ENCODE results near the gene MAMDC2.

Gene MAMDC2

DNA sequence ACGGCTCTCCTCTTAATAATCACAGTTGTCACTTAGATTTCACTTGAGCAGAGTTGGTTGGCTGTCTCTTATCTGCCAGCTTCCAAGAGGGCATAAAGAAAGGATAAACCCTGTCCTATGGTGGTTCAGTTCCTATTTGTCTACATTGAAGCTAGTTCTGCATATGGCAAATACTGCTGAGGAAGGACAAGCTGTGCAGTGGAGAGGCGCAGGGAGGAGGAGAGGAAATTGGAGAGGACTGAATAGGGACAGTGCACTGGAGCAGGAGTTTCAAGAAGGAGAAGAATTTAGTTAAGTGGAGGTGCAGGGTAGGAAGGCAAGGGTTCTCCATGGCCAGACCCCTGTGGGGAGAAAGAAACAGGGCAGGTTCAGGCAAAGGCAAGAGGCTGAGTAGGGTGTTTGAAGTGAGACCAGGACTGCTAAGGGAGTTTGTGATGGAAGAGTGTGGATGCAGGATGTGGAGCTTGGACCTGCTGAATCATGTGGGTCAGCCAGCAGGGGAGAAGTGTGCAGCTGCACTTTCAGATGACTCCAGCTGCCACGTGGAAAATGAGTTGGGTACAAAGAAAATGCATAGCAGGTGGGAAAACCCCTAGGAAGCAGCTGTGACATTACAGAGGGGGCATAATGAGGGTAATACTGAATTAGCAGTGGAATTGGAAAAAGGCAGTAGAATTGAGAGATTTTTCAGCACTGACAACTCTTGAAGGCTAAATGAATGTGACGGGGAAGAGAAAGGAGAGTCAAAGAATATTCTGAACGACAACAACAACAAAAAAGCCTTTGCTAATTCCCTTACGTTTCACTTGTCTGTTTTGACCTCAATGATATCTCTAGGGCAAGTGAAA lies 66.8 kb downstream of the MAMDC2 start:
- peak; percentile 21 for DNase-seq

DNA sequence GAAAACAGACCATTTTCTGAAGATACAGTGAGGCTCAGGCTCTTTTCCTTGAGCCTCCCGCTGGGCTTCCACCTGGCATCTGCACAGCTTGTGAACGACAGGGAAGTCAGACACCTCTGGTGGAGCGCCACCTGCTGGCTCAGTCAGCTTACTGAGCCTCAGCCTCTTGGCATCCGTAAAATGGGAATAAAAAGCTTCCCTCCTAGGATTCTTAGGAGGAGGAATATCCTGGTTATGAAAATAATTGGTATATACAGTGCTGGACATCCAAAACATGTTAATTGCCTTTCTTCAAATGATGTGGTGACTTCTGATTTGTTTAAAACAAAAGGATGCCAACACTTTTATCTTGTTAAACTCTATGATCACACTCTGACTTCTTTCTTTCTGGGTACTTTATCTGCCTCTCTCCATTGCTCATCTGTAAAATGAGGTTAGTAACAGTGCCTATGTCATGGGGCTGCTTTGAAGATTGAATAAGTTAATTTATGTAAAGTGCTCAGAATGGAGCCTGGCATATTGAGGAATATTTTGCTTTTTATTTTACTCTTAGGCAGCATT lies 67.5 kb downstream of the MAMDC2 start:
- DNase-seq = peak; percentile 78

DNA sequence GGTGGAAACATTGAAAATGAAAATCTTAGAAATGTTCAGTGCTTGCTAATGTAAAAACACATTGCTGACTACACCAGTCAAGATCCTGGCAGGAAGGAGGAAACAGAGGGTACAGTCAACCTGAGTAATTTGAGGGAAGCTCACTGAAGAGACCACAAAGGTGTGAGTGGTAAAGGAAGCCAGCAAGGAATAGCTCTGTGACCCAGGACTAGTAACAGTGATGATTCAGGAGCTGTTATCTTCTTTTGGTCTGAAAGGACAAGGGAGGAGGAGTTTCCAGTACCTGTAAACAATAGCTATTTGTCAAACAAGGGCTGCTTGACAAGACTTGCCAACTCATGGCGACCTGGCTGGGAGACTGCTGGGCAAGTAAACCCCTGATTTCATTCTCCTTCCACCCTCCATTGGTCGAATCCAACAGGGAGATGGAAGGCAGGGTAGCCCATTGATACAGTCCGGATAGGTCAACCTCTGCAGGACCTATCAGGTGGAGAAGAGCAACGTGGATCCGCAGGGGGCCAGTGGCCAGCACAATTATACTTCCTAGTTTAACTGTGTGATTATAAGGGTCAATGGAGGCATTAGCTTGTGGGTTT lies 68.1 kb downstream of the MAMDC2 start:
- DNase-seq = no peak

DNA sequence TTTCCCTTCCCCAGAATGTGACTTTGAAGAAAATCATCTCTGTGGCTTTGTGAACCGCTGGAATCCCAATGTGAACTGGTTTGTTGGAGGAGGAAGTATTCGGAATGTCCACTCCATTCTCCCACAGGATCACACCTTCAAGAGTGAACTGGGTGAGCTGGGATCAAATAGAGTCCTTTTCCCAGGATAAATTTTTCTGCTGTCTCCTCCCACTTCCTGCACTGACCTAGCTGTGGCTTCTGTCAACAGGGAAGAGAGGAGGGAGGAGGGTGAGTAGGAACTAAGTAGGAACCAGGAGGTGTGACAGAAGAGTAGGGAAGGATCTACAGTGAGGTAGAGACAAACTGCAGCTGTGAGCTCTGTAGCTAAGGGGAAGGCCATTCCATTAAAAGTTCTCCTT lies 69.3 kb downstream of the MAMDC2 start:
- DNase-seq = no peak

DNA sequence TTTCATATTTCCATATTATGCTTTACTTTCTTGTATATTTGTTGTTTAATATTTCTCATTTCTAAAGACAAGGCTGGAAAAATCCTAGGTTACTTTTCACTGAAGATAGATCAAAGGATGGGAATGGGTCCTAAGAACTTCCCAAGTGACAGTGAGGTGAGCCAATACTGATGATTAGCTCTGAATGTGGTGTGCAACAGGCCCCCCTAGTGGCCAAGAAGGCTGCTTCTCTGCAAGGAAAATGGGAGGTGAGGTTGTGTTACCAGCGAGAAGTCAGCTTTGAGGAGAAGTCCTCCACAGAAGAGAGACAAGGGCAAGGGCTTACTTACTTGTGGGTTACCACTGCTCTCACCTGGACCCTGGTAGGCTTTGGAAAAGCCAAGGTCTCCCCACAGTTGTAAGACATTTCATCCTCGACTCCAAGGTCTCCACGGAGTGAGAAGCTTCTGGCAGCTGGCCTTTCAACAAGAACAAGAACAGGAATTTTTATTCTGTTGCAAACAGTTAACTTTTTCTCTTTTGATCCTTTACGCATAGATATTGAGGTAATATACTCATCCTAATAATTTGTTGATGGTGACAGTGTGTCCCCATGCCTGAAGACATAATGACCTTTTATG lies 69.9 kb downstream of the MAMDC2 start:
- DNase-seq = peak; percentile 57

DNA sequence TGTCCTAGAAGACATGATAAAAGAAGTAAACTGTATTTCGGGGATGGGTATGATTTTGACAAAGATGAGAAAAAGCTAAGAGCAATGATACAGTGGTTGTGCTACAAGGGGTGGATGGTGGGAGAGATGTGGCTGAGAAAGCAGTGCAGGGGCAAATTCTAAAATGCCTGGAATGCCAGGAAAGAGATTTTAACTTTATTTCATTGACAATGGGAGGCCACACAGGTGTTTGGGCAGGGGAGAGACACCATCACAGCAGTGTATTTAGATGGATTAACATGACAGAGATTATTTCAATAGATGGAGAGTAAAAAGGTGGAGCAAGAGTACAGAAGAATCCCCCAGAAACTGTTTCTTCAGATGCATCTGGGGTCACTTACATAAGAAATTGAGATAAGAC lies 71.2 kb downstream of the MAMDC2 start:
- no peak for DNase-seq

DNA sequence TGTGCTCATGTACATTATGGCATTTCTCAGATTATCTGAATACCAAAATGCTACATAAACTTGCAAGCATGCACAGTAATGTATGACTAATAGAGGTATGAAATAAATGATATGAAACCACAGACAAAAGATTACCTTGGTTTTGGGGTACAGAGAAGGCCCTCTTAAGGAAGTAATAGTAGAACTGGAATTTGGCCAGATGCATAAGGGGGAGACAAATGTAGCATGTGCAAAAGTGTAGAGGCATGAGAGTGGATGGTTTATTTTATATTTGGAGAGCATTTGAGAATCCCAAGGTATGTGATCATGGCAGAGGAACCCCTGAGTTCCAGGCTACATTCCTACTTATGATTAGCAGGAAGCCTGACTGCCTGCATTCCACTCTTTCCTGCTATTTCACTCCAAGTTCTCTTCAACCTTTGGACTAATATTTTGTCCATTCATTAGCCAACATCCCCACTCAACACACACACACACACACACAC lies 74.2 kb downstream of the MAMDC2 start:
- no peak for DNase-seq

DNA sequence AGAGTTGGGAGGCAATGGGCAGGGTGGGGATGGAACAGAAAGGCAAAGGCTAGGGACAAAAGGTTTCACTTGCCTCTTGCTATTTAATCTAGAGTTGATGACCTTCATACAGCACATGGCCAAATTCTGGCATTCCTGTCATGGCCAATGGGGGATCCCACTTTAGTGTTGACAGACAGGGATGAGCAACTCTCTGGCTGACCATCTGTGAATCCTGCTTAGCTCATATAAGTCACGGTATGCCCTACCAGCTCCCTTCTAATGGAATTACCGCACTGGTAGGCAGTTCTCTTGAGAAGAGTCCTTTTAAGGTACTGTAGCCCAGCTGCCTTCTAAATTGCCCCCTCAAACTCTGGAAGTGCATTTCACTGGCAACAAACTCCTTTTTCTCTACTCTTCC lies 76.1 kb downstream of the MAMDC2 start:
- DNase-seq = no peak

DNA sequence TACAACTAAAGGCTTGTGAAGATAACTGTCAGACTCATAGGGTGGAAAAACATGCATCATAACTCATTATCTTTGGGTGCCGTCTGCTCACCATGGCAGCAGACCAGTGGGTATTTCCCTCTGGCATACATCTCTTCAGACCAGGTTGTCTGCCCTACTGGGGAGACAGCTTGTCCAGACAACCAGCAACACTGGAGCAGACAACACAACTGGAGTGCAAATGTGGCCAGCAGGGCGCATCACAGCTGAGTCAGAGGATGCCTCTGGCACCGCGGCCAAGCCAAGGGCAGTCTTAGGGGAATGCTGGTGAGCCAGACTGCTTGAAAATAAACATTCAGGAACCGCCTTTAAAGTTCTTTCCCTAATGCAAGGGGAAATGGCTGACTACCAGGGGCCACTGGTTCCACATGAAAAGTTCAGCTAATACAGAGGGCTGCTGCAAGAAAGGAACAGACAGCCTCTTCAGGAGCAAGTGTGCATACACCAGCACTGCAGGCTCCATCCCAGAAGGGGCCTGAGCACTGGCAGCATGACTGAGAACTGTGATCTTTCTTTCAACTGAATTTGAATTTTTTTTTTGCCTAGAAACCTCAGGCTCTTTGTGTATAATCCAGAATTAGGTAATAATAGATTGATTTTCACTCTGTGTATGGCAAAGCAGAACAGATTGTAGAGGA lies 77.3 kb downstream of the MAMDC2 start:
- no peak for DNase-seq

DNA sequence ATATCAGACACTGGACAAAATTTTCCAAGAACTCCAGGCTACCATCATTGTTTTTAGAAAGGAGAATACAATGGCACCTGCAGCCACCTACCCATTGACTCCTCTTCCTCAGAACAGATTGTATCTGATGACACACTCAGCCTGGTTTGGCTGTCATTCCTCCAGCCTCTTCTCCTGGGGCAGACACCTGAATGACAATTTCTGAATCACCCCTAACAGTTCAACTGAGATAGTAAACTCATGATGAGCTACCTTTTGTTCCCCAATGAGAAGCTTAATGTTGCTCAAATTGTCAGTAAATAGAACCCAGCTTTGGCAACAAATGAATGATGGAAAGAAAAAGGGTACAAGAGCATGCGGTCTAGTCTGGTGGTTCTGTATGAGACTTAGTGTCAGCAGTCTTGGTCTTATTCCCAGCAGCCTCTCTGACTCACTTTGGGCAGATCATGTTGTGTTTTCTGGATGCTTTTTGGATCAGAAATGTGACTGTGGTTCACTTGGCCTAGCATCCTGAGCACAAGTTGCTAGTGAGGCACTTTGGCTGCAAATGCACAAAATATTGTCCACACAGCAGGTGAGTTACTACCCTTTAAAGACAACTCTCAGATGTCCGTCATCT lies 78.3 kb downstream of the MAMDC2 start:
- DNase-seq = no peak

DNA sequence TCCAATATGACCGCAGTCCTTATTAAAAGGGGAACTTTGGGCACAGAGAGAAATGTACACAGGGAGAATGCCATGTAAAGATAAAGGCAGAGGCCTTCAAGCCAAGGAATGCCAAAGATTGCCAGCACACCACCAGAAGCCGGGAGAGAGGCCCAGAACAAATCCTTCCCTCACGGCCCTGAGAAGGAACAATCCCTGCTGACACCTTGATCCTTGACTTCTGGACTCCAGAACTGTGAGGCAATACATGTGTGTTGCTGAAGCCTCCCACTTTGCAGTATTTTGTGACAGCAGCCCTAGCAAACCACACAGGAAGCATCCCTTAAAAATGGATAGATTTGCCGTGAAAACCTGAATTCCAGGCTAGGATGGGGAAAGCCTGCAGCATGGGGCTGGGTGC lies 80.0 kb downstream of the MAMDC2 start:
- DNase-seq = no peak

DNA sequence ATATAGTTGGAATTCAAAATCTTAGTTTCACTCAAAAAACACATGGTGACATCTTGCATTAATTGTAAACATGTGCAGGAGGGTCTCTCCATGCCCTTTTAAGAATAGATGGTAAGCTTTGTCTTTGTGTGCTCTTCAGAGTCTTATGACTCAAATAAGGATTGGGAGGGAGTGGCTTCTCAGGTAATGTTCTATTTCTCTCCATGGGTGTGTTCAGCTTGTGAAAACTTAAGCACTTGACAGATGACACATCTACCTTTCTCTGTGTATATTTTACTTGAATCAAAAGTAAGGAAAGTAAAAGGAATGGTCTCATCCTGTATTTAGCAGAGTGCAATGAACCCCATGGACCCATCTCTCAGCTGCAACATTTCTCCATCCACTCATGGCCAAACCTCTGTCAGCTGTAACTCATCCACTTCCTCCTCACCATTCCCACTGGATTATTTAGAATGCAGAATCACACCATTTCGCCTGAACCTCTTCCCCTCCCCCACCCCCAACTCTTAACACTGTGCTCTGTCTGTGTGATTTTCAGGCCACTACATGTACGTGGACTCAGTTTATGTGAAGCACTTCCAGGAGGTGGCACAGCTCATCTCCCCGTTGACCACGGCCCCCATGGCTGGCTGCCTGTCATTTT lies 82.1 kb downstream of the MAMDC2 start:
- no peak for DNase-seq

DNA sequence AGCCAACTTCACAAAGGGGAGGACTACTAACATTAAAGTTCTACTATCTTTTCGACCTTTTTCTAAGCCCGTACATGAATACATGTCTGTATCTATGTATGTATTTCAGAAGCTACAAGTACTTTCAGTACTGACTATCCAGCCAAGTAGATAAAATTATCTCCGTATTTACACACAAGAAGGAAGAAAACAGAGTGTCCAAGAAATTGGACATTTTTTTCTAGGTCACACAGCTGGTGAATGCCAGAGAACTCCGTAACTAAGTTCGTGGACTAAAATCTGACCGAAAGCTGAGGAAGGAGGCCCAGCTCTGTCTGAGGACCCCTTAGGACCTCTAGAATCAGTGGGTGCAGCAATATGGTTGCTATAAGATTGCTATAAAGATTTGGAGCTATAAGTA lies 83.4 kb downstream of the MAMDC2 start:
- DNase-seq = no peak

DNA sequence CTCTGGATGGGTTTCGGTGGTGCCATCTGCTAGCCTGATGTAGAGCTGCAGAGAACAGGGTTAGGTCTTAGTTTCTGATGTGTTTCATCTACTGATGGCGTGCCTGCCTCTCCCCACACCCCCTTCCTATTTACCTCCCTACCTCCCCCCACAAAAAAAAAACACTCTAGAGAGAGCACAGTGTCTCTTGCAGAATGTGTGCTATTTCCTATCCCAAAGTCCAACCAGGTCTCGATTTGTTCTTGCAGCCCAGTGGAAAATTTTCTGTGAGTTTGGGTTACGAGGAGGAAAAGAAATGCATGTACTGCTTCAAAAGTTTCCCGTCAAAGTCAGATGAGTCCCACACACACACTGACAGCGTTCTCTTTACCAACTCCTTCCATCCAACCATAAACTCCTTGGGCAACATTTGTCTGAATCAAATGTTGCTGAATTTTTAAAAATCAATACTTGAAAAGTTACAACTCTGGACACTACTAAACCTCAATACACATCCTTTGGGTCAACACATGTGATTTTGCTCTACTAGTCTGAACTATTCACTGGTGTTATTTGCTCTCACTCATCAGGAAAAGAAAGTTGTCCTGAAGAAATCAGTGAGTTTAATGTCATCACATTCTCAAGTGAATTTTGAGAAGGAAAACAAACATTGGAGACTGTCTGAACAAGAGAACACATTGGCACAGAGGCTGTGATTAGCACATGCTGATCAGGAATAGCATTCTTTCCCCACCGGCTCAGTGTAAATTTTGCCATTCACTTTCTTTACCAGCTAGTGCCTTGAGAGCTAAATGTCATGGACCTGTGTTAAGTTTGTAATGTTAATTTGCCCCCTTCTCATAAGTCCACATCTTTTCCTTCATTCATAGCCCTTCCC lies 84.1 kb downstream of the MAMDC2 start:
- no peak for DNase-seq

DNA sequence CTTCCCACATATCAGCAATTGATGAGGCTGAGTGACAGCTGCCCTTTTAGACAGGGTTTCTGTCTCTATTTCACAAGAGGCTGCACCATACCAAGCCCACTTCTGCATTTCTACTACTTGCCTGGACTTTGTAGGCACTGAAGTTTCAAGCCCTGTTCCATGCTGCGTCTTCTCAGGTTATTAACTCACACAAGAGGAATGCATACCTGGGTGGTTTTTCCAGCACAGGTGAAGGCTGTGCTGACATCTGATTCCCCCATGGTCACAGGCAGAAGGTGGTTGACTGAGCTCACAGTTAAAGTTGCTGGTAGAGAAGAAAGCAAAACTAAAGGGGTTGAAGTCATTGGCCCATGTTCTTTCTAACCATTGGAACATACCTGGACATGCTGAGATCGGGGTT lies 86.6 kb downstream of the MAMDC2 start:
- no peak for DNase-seq

DNA sequence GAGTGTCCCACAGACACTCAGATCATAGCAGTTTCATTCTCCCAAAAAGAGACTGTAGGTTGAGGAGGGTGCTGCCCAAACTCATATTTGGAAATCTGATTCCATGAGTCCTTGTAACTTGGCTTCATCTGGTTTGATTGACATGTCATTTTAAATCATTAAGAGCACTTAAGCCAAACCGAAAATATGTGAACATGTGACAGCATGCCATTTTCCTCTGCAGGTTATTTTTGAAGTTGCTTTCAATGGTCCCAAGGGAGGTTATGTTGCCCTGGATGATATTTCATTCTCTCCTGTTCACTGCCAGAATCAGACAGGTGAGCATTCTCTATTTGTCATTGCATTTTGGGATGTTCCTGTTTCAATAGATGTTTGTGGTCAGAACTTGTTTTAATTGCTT lies 87.6 kb downstream of the MAMDC2 start:
- DNase-seq = no peak

DNA sequence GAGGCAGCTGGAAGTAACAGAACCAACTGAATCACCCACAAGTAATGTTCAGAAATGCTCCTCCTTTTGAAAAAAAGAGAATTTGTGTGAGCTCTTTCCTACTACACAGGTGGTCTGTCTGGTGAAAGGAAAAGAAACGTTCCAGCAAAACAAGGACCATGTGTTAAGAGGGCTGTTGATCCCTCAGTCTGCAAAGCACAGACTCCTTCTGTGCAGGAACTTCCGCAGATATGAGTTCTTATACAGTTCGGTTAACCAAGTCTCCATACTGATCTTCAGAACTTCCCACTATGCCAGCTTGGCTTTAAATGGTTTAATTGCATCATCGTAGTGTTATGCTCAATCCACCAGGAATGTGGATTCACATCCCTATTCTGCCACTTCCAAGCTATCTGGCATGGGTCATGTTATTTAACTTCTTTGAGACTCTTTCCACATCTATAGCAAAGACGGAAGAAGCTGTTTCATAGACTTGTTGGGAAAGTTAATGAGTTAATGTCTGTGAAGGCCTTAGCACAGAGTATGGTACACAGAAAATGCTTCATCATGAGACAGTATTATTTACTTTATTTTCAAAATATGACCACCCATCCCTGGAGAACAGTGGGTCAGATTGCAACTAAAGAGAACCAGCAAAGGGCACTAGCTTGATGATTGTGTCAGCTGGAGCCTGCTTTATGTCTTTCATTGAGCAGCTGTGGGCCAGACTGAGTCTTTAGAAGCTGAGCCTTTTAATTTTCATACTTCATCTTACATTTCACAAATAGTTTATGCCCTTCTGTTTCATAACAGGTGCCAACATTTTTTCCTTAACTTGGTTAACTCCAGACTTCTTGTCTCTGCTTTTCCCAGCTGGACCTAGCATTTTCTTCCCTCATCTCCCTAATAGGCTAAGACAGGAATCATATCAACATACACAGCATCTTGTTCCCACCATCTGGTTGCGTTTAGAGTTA lies 89.9 kb downstream of the MAMDC2 start:
- DNase-seq = no peak

DNA sequence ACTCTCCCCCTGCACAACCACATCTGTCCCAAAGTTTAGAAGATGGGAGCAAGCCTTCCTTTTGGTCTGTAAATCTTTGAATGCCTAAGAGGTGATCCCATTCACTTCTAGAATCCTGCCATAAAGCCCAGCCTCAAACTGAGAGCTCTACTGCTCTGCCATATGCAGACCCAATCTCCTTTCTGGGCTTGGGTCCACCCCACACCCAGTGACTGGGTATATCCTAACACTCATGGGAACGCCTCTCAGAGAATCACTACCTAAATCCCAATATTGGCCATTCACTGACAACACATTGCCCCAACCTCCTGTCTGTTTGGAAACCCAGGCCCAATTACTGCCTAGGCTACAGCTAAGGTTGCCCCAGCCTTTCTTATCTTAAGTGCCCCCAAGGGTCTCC lies 90.7 kb downstream of the MAMDC2 start:
- no peak for DNase-seq

DNA sequence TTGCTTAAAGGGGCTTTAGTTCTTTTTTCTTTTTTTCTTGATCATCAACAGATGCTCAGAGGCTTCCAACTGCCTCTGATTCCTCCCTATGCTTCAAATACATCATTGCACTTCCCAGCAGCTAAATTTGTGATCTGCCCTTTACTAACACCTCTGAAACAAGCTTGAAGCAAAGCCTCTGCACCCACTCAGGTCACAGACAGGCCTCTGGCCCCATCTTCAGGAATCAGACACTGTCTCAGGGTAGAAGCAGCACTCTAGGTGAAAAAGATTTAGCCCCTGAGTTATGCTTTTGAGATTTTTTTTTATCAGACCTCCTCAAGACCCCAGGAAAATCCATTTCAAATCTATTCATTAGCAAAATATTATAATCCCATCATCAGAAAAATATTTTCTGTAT lies 91.5 kb downstream of the MAMDC2 start:
- DNase-seq = no peak

DNA sequence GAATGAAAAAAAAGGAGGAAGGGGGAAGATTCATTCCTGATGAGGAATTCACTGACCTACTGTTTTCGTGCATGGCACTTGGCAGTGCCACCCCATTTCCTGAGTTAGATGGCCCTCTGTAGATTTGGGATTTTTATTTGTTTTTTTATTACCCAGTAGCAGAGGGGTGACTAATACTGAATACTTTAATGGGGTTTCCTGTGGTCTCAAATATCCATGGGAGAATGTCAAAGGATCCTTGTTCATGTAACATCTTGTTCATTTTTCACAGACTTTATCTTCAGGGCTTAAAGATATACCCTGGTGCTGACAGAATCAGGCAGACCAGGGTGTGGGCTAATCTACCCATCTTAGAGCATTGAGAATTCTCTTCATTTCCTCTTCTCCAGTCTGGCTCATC lies 93.0 kb downstream of the MAMDC2 start:
- no peak for DNase-seq
